ENCODE data around the gene CBX8. TPM values are rescaled to one million over a fixed set of nuclear protein-coding genes. Genes with fewer than 3 reads are reported as not detected.

Gene CBX8
- total RNA-seq, 1 donor from 2014 or later: 8.6 TPM

- Mint-ChIP-seq H3K27ac (no peak overlapping the region), H3K27me3 (ENCODE audit: low read depth) (peaks cover 2% of the 10 kb centered on the region), H3K4me3 (ENCODE audit: low read depth) (no peak overlapping the region), H3K36me3 (ENCODE audit: low read depth) (peaks cover 19% of the 10 kb centered on the region), H3K9me3 (no peaks in the 10 kb centered on the region), H3K4me1 (ENCODE audit: low read depth) (peaks cover 18% of the 10 kb centered on the region)
- intact Hi-C loops (cut with micrococcal nuclease): no loop called here
- DNase-seq (ENCODE audit: low spot score): no peak
These were observed 35.6 kb upstream of the CBX8 start for GRCh38 chr17:79832218-79833109.

- Mint-ChIP-seq H3K27ac (no peak overlapping the region), H3K4me3 (ENCODE audit: low read depth) (no peak overlapping the region), H3K36me3 (ENCODE audit: low read depth) (peaks cover 19% of the 10 kb centered on the region), H3K27me3 (ENCODE audit: low read depth) (peaks cover 2% of the 10 kb centered on the region), H3K4me1 (ENCODE audit: low read depth) (peaks cover 22% of the 10 kb centered on the region), H3K9me3 (no peaks in the 10 kb centered on the region)
- DNase-seq (ENCODE audit: low spot score): no peak
- intact Hi-C loops (cut with micrococcal nuclease): no loop called here
These were observed 34.7 kb upstream of the CBX8 start for GRCh38 chr17:79831265-79832217.

- Mint-ChIP-seq H3K4me1 (ENCODE audit: low read depth) (peaks cover 29% of the 10 kb centered on the region), H3K27me3 (ENCODE audit: low read depth) (peaks cover 2% of the 10 kb centered on the region), H3K9me3 (no peaks in the 10 kb centered on the region), H3K4me3 (ENCODE audit: low read depth) (no peak overlapping the region), H3K27ac (no peak overlapping the region), H3K36me3 (ENCODE audit: low read depth) (peaks cover 19% of the 10 kb centered on the region)
- intact Hi-C loops (cut with micrococcal nuclease): no loop called here
- DNase-seq (ENCODE audit: low spot score): no peak
These were observed 33.9 kb upstream of the CBX8 start for GRCh38 chr17:79830763-79831264.

GRCh38 chr17:79830303-79830702 is 33.4 kb upstream of the CBX8 start:
- Mint-ChIP-seq H3K9me3 (no peaks in the 10 kb centered on the region), H3K27me3 (ENCODE audit: low read depth) (peaks cover 2% of the 10 kb centered on the region), H3K36me3 (ENCODE audit: low read depth) (peaks cover 19% of the 10 kb centered on the region), H3K27ac (no peak overlapping the region), H3K4me3 (ENCODE audit: low read depth) (no peak overlapping the region), H3K4me1 (ENCODE audit: low read depth) (peaks cover 32% of the 10 kb centered on the region)
- DNase-seq (ENCODE audit: low spot score): no peak
- intact Hi-C loops (cut with micrococcal nuclease): no loop called here

- no peak overlapping the region for H3K27ac Mint-ChIP-seq
- peaks cover 4% of the 10 kb centered on the region for H3K27me3 Mint-ChIP-seq (ENCODE audit: low read depth)
- intact Hi-C loops (cut with micrococcal nuclease): no loop called here
- H3K4me3 Mint-ChIP-seq (ENCODE audit: low read depth): no peak overlapping the region
- DNase-seq (ENCODE audit: low spot score): no peak
- no peaks in the 10 kb centered on the region for H3K9me3 Mint-ChIP-seq
- peaks cover 10% of the 10 kb centered on the region for H3K36me3 Mint-ChIP-seq (ENCODE audit: low read depth)
- peaks cover 30% of the 10 kb centered on the region for H3K4me1 Mint-ChIP-seq (ENCODE audit: low read depth)
These were observed 32.6 kb upstream of the CBX8 start for GRCh38 chr17:79829457-79829856.

GRCh38 chr17:79829004-79829403 is 32.1 kb upstream of the CBX8 start:
- Mint-ChIP-seq H3K27me3 (ENCODE audit: low read depth) (peaks cover 5% of the 10 kb centered on the region), H3K36me3 (ENCODE audit: low read depth) (peaks cover 8% of the 10 kb centered on the region), H3K9me3 (no peaks in the 10 kb centered on the region), H3K4me3 (ENCODE audit: low read depth) (no peak overlapping the region), H3K4me1 (ENCODE audit: low read depth) (peaks cover 30% of the 10 kb centered on the region), H3K27ac (no peak overlapping the region)
- intact Hi-C loops (cut with micrococcal nuclease): no loop called here
- no peak for DNase-seq (ENCODE audit: low spot score)

- Mint-ChIP-seq H3K4me3 (ENCODE audit: low read depth) (no peak overlapping the region), H3K27me3 (ENCODE audit: low read depth) (peaks cover 13% of the 10 kb centered on the region), H3K36me3 (ENCODE audit: low read depth) (no peaks in the 10 kb centered on the region), H3K27ac (no peak overlapping the region), H3K4me1 (ENCODE audit: low read depth) (peaks cover 26% of the 10 kb centered on the region), H3K9me3 (no peaks in the 10 kb centered on the region)
- no peak for DNase-seq (ENCODE audit: low spot score)
- intact Hi-C loops (cut with micrococcal nuclease): no loop called here
These were observed 30.1 kb upstream of the CBX8 start for GRCh38 chr17:79826841-79827578.

- peaks cover 26% of the 10 kb centered on the region for H3K4me1 Mint-ChIP-seq (ENCODE audit: low read depth)
- DNase-seq (ENCODE audit: low spot score): no peak
- H3K27me3 Mint-ChIP-seq (ENCODE audit: low read depth): peaks cover 14% of the 10 kb centered on the region
- intact Hi-C loops (cut with micrococcal nuclease): no loop called here
- H3K36me3 Mint-ChIP-seq (ENCODE audit: low read depth): no peaks in the 10 kb centered on the region
- no peaks in the 10 kb centered on the region for H3K9me3 Mint-ChIP-seq
- no peak overlapping the region for H3K4me3 Mint-ChIP-seq (ENCODE audit: low read depth)
- H3K27ac Mint-ChIP-seq: no peak overlapping the region
These were observed 29.4 kb upstream of the CBX8 start for GRCh38 chr17:79826204-79826680.

GRCh38 chr17:79825580-79825921 is 28.7 kb upstream of the CBX8 start:
- intact Hi-C loops (cut with micrococcal nuclease): no loop called here
- no peak overlapping the region for H3K4me3 Mint-ChIP-seq (ENCODE audit: low read depth)
- H3K36me3 Mint-ChIP-seq (ENCODE audit: low read depth): no peaks in the 10 kb centered on the region
- H3K9me3 Mint-ChIP-seq: no peaks in the 10 kb centered on the region
- peaks cover 19% of the 10 kb centered on the region for H3K27me3 Mint-ChIP-seq (ENCODE audit: low read depth)
- DNase-seq (ENCODE audit: low spot score): no peak
- H3K27ac Mint-ChIP-seq: no peak overlapping the region
- H3K4me1 Mint-ChIP-seq (ENCODE audit: low read depth): peaks cover 26% of the 10 kb centered on the region

- H3K27ac Mint-ChIP-seq: no peak overlapping the region
- intact Hi-C loops (cut with micrococcal nuclease): no loop called here
- H3K36me3 Mint-ChIP-seq (ENCODE audit: low read depth): no peaks in the 10 kb centered on the region
- no peaks in the 10 kb centered on the region for H3K9me3 Mint-ChIP-seq
- peaks cover 24% of the 10 kb centered on the region for H3K27me3 Mint-ChIP-seq (ENCODE audit: low read depth)
- no peak for DNase-seq (ENCODE audit: low spot score)
- H3K4me3 Mint-ChIP-seq (ENCODE audit: low read depth): no peak overlapping the region
- H3K4me1 Mint-ChIP-seq (ENCODE audit: low read depth): peaks cover 26% of the 10 kb centered on the region
These were observed 28.2 kb upstream of the CBX8 start for GRCh38 chr17:79824893-79825579.

- peaks cover 31% of the 10 kb centered on the region for H3K27me3 Mint-ChIP-seq (ENCODE audit: low read depth)
- no peaks in the 10 kb centered on the region for H3K36me3 Mint-ChIP-seq (ENCODE audit: low read depth)
- no peak overlapping the region for H3K4me3 Mint-ChIP-seq (ENCODE audit: low read depth)
- H3K4me1 Mint-ChIP-seq (ENCODE audit: low read depth): peaks cover 26% of the 10 kb centered on the region
- H3K27ac Mint-ChIP-seq: no peak overlapping the region
- DNase-seq (ENCODE audit: low spot score): no peak
- intact Hi-C loops (cut with micrococcal nuclease): no loop called here
- H3K9me3 Mint-ChIP-seq: no peaks in the 10 kb centered on the region
These were observed 27.4 kb upstream of the CBX8 start for GRCh38 chr17:79824234-79824633.

Measured in activated T-helper 2 cell treated with anti-CD3 and anti-CD28 coated beads, Interferon-gamma antibody, Interleukin-2, Interleukin-4, amounts not matched to agents 10 μg/mL and 5 μg/mL and 100 μg/mL, durations not matched to agents 14 hours and 24 hours and 36 hours (primary cell).